Ishikawa (cell line): Measurements from ENCODE around the gene IFI35.

Experiments
- CEBPB ChIP-seq: IDR thresholded peaks from 2 replicates; pipeline ENCODE4 v1.6.1; 2012
- CREB1 ChIP-seq: IDR thresholded peaks from 2 replicates; pipeline ENCODE4 v1.6.1; 2012; ENCODE audit warnings: low read depth
- EGR1 ChIP-seq: IDR thresholded peaks from 2 replicates; pipeline ENCODE4 v1.6.1; 2012
- EP300 ChIP-seq: IDR thresholded peaks from 2 replicates; pipeline ENCODE4 v1.6.1; 2012; ENCODE audit warnings: borderline replicate concordance
- FOXM1 ChIP-seq: IDR thresholded peaks from 2 replicates; pipeline ENCODE4 v1.6.1; 2012; ENCODE audit warnings: low read depth, borderline replicate concordance
- MAX ChIP-seq: IDR thresholded peaks from 2 replicates; pipeline ENCODE4 v1.6.1; 2012
- NFIC ChIP-seq: IDR thresholded peaks from 2 replicates; pipeline ENCODE4 v1.6.1; 2012
- RAD21 ChIP-seq: IDR thresholded peaks from 2 replicates; pipeline ENCODE4 v1.6.1; 2012; ENCODE audit warnings: low read depth
- REST ChIP-seq: IDR thresholded peaks from 2 replicates; pipeline ENCODE4 v1.6.1; 2012; ENCODE audit warnings: low read depth, mild to moderate bottlenecking
- TAF1 ChIP-seq: IDR thresholded peaks from 2 replicates; pipeline ENCODE4 v1.6.1; 2012; ENCODE audit warnings: low read depth, mild to moderate bottlenecking
- TCF12 ChIP-seq: IDR thresholded peaks from 2 replicates; pipeline ENCODE4 v1.6.1; 2012; ENCODE audit warnings: low read depth
- TEAD4 ChIP-seq: IDR thresholded peaks from 2 replicates; pipeline ENCODE4 v1.6.1; 2012
- USF1 ChIP-seq: IDR thresholded peaks from 2 replicates; pipeline ENCODE4 v1.6.1; 2012
- YY1 ChIP-seq: IDR thresholded peaks from 2 replicates; pipeline ENCODE4 v1.6.1; 2012; ENCODE audit warnings: low read depth
- ZBTB7A ChIP-seq: IDR thresholded peaks from 2 replicates; pipeline ENCODE4 v1.6.1; 2012; ENCODE audit warnings: low read depth

IFI35 gene

GRCh38 chr17:43042025-43042628, 35.5 kb downstream of the IFI35 start:
- TF ChIP-seq MAX (no peak), USF1 (no peak), CEBPB (no peak), NFIC (no peak), YY1 (no peak), CREB1 (no peak), EP300 (no peak), TEAD4 (no peak), REST (no peak), TAF1 (no peak), ZBTB7A (no peak), EGR1 (no peak), RAD21 (no peak), TCF12 (no peak)

GRCh38 chr17:43043307-43043706, 36.7 kb downstream of the IFI35 start:
- TF ChIP-seq NFIC (no peak), EP300 (no peak), TEAD4 (no peak), MAX (no peak), REST (no peak), USF1 (no peak), FOXM1 (no peak), CREB1 (no peak), RAD21 (no peak), YY1 (no peak)

- TF ChIP-seq MAX (no peak), NFIC (no peak), ZBTB7A (no peak), CEBPB (no peak), EP300 (no peak), FOXM1 (no peak), YY1 (no peak), EGR1 (no peak), TCF12 (no peak), TAF1 (no peak), REST (no peak), RAD21 (no peak), TEAD4 (no peak)
These were observed 37.4 kb downstream of the IFI35 start for GRCh38 chr17:43044024-43044423.

GRCh38 chr17:43051969-43052368, 45.4 kb downstream of the IFI35 start:
- TF ChIP-seq EGR1 (no peak), FOXM1 (no peak)

- no peak for TF ChIP-seq EP300
- no peak for TF ChIP-seq NFIC
- no peak for TF ChIP-seq CEBPB
- TF ChIP-seq TCF12, result no peak
- TF ChIP-seq ZBTB7A, result no peak
- no peak for TF ChIP-seq EGR1
- no peak for TF ChIP-seq RAD21
These were observed 49.5 kb downstream of the IFI35 start for GRCh38 chr17:43056051-43056450.
